ENCODE results near the gene PCDHA3. TPM values are rescaled to one million over a fixed set of nuclear protein-coding genes. Genes with fewer than 3 reads are reported as not detected.
"Not testable (repeated sequence)": the region's sequence is repeated elsewhere in the genome, so short reads cannot be mapped to it uniquely, and the experiment has no call there.

Gene PCDHA3
- polyA plus RNA-seq, 4 donors = 0.27 to 0.74 (median 0.35) TPM

DNA sequence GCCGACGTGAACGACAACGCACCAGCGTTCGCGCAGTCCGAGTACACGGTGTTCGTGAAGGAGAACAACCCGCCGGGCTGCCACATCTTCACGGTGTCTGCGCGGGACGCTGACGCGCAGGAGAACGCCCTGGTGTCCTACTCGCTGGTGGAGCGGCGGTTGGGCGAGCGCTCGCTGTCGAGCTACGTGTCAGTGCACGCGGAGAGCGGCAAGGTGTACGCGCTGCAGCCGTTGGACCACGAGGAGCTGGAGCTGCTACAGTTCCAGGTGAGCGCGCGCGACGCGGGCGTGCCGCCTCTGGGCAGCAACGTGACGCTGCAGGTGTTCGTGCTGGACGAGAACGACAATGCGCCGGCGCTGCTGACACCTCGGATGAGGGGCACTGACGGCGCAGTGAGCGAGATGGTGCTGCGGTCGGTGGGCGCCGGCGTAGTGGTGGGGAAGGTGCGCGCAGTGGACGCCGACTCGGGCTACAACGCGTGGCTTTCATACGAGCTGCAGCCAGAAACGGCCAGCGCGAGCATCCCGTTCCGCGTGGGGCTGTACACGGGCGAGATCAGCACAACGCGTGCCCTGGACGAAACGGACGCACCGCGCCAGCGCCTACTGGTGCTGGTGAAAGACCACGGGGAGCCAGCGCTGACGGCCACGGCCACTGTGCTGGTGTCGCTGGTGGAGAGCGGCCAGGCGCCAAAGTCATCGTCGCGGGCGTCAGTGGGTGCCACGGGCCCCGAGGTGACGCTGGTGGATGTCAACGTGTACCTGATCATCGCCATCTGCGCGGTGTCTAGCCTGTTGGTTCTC, 49.2 kb downstream of the PCDHA3 start:
- DNase-seq (ENCODE audit: low read depth in 4 of 4, low spot score in 3 of 4) = not testable (repeated sequence)

Other genes with a start within 250 kb of the PCDHA3 start
- 10 to 100 TPM; 21.8 to 32.0 (median 27.9) TPM for gene SRA1, start 243.6 kb upstream of the PCDHA3 start, polyA plus RNA-seq (ENCODE audit: insufficient read length in 4 of 4)
- gene APBB3, start 236.5 kb upstream of the PCDHA3 start, polyA plus RNA-seq (ENCODE audit: insufficient read length in 4 of 4) = 10 to 100 TPM; 29.7 to 57.1 (median 37.1) TPM
- gene SLC35A4, start 236.2 kb upstream of the PCDHA3 start, polyA plus RNA-seq (ENCODE audit: insufficient read length in 4 of 4) = 10 to 100 TPM; 62.3 to 85.7 (median 78.9) TPM
- 10 to 100 TPM in 2 of 4 donors, 1 to 10 TPM in 2; 9.1 to 52.7 (median 9.9) TPM for gene CD14, start 167.9 kb upstream of the PCDHA3 start, polyA plus RNA-seq (ENCODE audit: insufficient read length in 4 of 4)
- 10 to 100 TPM; 10.2 to 23.4 (median 15.0) TPM for gene TMCO6, start 161.6 kb upstream of the PCDHA3 start, polyA plus RNA-seq (ENCODE audit: insufficient read length in 4 of 4)
- gene NDUFA2, start 153.4 kb upstream of the PCDHA3 start, polyA plus RNA-seq (ENCODE audit: insufficient read length in 4 of 4) = 10 to 100 TPM; 49.2 to 94.6 (median 74.6) TPM
- 100 to 1,000 TPM; 116 to 186 (median 162) TPM for gene IK, start 153.2 kb upstream of the PCDHA3 start, polyA plus RNA-seq (ENCODE audit: insufficient read length in 4 of 4)
- gene WDR55, start 136.2 kb upstream of the PCDHA3 start, polyA plus RNA-seq (ENCODE audit: insufficient read length in 4 of 4) = 10 to 100 TPM; 11.9 to 20.6 (median 14.4) TPM
- under 1 TPM in 3 of 4 donors, not detected in 1; 0.10 to 0.37 (median 0.24) TPM for gene DND1, start 127.5 kb upstream of the PCDHA3 start, polyA plus RNA-seq (ENCODE audit: insufficient read length in 4 of 4)
- 10 to 100 TPM; 55.2 to 81.9 (median 67.2) TPM for gene HARS1, start 109.7 kb upstream of the PCDHA3 start, polyA plus RNA-seq (ENCODE audit: insufficient read length in 4 of 4)
- gene HARS2, start 109.6 kb upstream of the PCDHA3 start, polyA plus RNA-seq (ENCODE audit: insufficient read length in 4 of 4) = 10 to 100 TPM; 32.2 to 55.7 (median 45.6) TPM
- 100 to 1,000 TPM in 2 of 4 donors, 10 to 100 TPM in 2; 89.2 to 147 (median 112) TPM for gene ZMAT2, start 100.6 kb upstream of the PCDHA3 start, polyA plus RNA-seq (ENCODE audit: insufficient read length in 4 of 4)
- under 1 TPM in 2 of 4 donors, not detected in 2; 0.03 to 0.06 TPM for gene PCDHA1, start 14.9 kb upstream of the PCDHA3 start, polyA plus RNA-seq (ENCODE audit: insufficient read length in 4 of 4)
- gene PCDHA2, start 6.2 kb upstream of the PCDHA3 start, polyA plus RNA-seq (ENCODE audit: insufficient read length in 4 of 4) = under 1 TPM; 0.19 to 0.61 (median 0.32) TPM
- 1 to 10 TPM in 2 of 4 donors, under 1 TPM in 2; 0.37 to 1.5 (median 0.86) TPM for gene PCDHA4, start 6.0 kb downstream of the PCDHA3 start, polyA plus RNA-seq (ENCODE audit: insufficient read length in 4 of 4)
- under 1 TPM in 2 of 4 donors, not detected in 2; 0.11 to 0.22 TPM for gene PCDHA5, start 20.6 kb downstream of the PCDHA3 start, polyA plus RNA-seq (ENCODE audit: insufficient read length in 4 of 4)
- gene PCDHA6, start 26.9 kb downstream of the PCDHA3 start, polyA plus RNA-seq (ENCODE audit: insufficient read length in 4 of 4) = under 1 TPM; 0.26 to 0.79 (median 0.46) TPM
- under 1 TPM; 0.14 to 0.52 (median 0.33) TPM for gene PCDHA7, start 33.2 kb downstream of the PCDHA3 start, polyA plus RNA-seq (ENCODE audit: insufficient read length in 4 of 4)
- gene PCDHA8, start 40.1 kb downstream of the PCDHA3 start, polyA plus RNA-seq (ENCODE audit: insufficient read length in 4 of 4) = under 1 TPM in 3 of 4 donors, not detected in 1; 0.08 to 0.22 (median 0.11) TPM
- under 1 TPM in 3 of 4 donors, not detected in 1; 0.03 to 0.12 (median 0.06) TPM for gene PCDHA9, start 47.3 kb downstream of the PCDHA3 start, polyA plus RNA-seq (ENCODE audit: insufficient read length in 4 of 4)
- gene PCDHA10, start 54.8 kb downstream of the PCDHA3 start, polyA plus RNA-seq (ENCODE audit: insufficient read length in 4 of 4) = 1 to 10 TPM in 1 of 4 donors, under 1 TPM in 3; 0.10 to 1.4 (median 0.65) TPM
- under 1 TPM; 0.17 to 0.38 (median 0.24) TPM for gene PCDHA11, start 67.9 kb downstream of the PCDHA3 start, polyA plus RNA-seq (ENCODE audit: insufficient read length in 4 of 4)
- under 1 TPM; 0.04 to 0.82 (median 0.14) TPM for gene PCDHA12, start 74.3 kb downstream of the PCDHA3 start, polyA plus RNA-seq (ENCODE audit: insufficient read length in 4 of 4)
- under 1 TPM in 3 of 4 donors, not detected in 1; 0.07 to 0.33 (median 0.09) TPM for gene PCDHA13, start 81.1 kb downstream of the PCDHA3 start, polyA plus RNA-seq (ENCODE audit: insufficient read length in 4 of 4)
- under 1 TPM; 0.09 to 0.52 (median 0.11) TPM for gene PCDHAC1, start 125.2 kb downstream of the PCDHA3 start, polyA plus RNA-seq (ENCODE audit: insufficient read length in 4 of 4)
- 1 to 10 TPM in 2 of 4 donors, under 1 TPM in 2; 0.62 to 1.6 (median 1.0) TPM for gene PCDHAC2, start 165.4 kb downstream of the PCDHA3 start, polyA plus RNA-seq (ENCODE audit: insufficient read length in 4 of 4)